GM18861 (cell line): Measurements from ENCODE around the gene TMEM94.
"Not testable (repeated sequence)": the region's sequence is repeated elsewhere in the genome, so short reads cannot be mapped to it uniquely, and the experiment has no call there.

ENCODE experiments used
- ATAC-seq: cut with Tn5 transposase; IDR thresholded peaks from one replicate; pipeline ENCODE4 v1.9.1; 2021; ENCODE audit not compliant: unreplicated experiment

The TMEM94 gene

DNA sequence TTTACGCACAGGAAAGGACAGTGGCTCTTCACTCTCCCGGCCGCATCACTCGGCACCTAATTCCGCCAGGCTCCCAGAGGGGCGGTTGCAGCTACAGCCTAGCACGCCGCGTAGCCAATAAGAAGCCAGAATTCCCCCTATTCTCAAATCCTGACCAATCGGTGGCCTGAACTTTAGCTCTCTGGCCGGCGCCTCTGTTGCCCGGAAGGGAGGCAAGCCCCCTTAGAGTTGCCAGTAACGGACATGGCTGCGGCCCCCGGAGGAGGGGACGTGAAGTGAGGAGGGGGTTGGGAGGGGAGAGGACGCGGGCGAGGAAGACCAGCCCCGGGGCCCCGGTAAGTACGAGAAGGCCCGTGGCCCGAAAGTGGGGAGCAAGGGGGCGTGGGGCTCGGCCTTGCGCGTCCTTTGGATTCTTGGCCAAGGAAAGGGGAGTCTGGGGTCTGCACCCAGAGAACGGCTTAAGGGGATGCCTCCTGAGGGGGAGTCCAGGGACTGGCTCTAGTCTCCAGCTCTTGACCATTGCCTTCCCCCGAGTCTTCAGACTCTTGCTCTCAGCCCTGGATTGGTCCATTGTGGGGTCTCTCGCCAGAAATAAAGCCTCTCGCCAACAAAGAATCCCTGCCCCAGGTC, at the start of gene TMEM94:
Gene TMEM94, plus strand, starts transcription at position 219 of the 630 bp plus-strand sequence. CDS start 15,271 bp downstream, outside the sequence.
- peak; percentile 87 for ATAC-seq

DNA sequence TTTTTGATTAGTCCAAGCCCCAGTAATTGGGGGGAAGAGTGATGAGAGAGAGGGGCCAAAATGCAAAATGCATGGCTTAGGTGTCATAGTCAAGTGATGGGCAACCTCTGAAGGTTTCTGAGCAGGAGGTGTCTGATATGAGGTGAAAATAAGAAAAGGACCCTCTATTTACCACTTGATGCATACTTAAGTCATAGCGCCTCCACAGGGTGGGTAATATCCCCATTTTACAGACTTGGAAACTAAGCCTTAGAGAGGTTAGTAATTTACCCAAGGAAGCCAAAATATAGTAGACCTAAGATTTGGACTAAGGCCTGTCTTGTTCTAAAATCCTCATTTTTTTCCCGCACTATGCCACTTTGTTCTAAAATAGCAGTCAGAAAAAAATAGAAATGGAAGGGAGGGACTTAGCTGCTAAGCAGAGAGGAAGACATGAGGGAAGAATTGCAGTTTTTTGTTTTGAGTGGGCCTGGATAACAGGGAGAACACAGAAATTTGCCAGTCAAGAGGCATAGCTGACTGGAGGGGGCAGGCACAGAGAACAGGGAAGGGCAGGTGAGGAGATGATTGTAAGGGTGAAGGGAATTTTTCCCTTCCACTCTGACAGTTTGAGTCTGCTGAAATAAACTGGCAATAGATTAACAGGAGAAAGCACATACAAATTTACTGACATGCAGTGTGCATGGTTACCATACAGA, 48.6 kb upstream of the TMEM94 start:
- no peak for ATAC-seq

DNA sequence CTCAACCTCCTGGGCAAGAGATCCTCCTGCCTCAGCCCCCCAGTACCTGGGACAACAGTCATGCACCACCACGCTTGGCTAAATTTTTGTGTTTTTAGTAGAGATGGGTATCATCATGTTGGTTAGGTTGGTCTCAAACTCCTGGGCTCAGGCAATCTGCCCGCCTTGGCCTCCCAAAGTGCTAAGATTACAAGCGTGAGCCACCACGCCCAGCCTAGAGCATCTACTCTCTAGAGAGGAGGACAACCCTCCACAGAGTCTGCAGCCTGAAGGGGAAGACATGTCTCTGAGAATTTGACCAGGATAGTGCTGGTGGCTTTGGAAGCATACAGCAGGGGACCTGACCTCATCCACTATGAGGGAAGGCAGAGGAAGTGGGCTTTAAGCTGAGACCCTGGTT, 46.3 kb upstream of the TMEM94 start:
- ATAC-seq, result no peak

DNA sequence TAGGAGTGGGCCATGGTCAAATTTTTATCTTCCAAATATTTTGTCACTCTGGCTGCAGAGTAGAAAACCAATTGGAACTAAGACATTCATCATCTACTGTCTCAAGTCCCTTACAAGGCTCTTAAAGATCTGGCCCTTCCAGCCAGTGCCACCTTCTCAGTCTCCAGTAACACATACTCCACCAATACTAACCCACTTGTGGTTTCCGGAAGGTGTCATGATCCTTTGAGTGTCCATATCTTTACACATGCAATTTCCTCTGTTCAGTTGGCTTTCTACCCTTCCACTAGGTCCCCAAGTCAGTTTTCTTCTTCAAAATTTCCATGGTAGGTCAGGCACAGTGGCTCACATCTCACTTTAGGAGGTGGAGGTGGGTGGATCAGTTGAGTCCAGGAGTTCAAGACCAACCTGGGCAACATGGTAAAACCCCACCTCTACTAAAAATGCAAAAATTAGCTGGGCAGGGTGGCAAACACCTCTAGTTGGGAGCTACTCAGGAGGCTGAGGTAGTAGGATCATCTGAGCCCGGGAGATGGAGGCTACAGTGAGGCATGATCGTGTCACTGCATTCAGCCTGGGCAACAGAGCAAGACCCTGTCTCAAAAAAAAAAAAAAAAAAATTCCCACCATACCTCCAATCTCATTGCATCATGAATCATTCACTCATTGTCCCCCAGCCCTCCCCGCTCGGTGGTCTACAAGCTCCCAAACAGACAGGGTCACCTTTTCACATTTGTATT, 44.9 kb upstream of the TMEM94 start:
- no peak for ATAC-seq

DNA sequence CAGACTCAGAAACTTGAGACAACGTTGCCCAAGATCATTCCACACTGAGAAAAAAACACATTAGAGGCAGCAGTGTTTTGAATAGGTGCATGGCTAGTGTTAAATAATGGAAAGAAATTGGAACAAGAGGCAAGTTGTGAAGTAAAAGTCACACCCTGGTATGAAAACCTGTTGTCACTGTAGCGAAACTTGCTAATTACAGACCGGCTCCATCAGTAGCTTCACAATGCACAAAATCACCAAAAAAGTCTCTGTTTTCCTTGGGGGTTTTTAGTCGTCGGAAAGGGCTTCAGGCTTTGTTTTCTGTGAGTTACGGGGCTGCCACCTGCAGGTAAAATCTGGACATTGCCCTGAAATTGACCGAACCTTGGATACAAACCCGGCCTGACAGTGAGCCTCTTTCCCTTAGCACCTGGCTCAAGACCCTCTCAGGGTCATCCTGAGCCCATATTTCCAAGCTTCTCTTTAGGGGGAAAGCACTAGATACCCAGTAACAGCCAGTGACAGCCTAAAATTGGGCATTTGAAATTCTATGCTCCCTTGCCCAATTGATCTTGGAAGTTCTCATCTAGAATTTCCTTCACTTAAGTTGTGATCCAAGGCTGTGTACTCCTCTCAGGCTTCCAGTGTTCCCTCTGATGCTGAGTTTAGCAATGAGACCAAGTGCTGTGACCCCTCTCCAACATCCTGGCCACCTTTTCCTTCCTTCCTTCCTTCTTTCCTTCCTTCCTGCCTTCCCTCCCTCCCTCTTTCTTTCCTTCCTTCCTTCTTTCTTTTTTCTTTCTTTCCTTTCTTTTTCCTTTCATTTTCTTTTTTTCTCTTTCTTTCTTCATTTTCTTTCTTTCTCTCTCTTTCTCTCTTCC, 43.7 kb upstream of the TMEM94 start:
- no peak for ATAC-seq

DNA sequence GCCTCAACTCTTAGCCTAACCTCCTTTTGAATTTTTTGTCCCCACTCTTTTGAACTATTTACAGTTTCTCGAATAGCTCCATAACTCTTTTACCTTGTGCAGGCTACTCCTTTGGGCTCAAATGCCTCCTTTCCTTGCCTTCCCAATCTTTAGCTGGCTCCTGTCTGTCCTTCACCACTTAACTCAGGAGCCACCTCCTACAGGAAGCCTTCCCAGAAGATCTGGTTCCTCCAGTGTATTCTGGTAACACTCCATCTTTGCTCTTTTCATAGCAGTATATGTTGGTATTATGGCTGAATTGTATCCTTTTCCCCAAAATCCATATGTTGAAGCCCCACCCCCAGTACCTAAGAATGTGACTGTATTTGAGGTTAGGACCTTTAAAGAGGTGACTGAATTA, 41.9 kb upstream of the TMEM94 start:
- ATAC-seq, result no peak

DNA sequence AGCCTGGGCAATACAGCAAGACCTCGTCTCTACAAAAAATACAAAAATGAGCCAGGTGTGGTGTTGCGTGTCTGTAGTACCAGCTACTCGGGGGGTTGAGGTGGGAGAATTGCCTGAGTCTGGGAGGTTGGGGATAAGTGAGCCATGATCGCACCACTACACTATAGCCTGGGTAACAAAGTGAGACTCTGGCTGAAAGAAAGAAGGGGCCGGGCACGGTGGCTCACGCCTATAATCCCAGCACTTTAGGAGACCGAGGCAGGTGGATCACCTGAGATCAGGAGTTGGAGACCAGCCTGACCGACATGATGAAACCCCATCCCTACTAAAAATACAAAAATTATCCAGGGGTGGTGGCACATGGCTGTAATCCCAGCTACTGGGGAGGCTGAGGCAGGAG, 40.4 kb upstream of the TMEM94 start:
- ATAC-seq, result no peak

DNA sequence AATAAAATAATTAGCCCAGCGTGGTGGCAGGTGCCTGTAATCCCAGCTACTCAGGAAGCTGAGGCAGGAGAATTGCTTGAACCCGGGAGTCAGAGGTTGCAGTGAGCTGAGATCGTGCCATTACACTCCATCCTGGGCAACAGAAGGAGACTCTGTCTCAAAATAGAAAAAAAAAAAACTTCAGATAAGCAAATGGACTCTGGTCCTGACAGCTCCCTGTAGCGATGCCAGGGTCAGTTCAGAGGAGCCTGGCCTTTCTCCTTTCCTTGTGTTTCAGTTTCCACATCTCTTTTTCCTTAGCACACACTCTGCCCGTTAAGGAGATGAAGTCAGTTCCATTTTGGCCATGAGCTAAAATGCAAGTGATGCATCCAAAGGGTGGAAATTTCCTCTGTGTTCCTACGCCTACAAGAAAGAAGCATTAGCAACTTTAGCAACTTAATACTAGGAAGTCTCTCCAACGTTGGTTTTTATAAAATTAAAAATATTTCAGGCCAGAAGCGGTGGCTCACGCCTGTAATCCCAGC, 39.3 kb upstream of the TMEM94 start:
- no peak for ATAC-seq

DNA sequence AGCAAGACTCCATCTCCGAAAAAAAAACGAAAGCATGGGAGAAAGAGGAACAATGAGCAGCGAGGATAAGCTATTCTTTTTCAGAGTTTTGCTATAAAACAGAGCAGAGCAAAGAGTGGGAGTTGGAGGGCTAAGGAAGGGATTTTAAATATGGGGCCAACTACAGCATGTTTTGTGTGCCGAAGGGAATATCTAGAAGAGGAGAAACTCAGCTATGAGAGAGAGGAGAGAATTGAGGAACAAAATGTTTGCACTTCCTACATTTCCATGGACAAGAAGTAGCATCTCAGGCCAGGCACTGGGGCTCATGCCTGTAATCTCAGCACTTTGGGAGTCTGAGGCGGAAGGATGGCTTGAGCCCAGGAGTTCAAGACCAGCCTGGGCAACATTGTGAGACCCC, 37.9 kb upstream of the TMEM94 start:
- ATAC-seq, result no peak

DNA sequence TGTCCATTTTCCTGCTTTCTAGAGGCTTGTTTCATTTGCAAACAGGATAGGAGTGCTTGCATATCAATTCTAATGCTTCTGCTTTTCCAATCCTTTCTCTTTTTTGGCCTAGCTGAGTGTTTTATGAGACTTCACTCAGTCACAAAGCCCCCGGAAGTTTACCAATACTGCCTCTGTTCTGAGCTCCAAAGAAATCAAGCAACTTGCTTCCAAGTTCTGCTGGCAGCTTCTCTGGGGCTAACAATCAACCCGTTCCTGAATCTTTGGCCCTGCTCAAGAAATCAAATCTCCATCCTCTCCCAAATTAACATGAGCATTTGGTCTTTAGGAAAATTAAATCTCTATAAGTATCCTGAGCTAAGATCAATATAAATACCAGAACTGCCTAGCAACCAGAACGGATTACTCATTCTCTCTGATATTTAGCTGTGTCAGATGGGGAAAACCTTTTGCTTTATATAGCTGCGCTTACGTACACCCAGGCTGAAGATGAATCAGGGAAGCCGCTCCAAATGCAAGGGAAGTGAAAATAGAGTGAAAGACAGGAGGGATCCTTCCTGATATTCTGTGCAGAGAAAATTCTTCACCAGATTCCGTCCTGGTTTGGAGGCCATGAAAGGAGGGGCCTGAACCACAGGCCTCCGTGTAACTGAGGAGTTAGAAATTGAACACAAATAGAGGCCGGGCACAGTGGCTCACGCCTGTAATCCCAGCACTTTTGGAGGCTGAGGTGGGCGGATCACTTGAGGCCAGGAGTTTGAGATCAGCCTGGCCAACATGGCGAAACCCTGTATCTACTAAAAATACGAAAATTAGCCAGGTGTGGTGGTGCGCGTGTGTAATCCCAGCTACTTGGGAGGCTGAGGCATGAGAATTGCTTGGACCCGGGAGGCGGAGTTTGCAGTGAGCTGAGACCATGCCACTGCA, 27.6 kb upstream of the TMEM94 start:
- ATAC-seq, result no peak

DNA sequence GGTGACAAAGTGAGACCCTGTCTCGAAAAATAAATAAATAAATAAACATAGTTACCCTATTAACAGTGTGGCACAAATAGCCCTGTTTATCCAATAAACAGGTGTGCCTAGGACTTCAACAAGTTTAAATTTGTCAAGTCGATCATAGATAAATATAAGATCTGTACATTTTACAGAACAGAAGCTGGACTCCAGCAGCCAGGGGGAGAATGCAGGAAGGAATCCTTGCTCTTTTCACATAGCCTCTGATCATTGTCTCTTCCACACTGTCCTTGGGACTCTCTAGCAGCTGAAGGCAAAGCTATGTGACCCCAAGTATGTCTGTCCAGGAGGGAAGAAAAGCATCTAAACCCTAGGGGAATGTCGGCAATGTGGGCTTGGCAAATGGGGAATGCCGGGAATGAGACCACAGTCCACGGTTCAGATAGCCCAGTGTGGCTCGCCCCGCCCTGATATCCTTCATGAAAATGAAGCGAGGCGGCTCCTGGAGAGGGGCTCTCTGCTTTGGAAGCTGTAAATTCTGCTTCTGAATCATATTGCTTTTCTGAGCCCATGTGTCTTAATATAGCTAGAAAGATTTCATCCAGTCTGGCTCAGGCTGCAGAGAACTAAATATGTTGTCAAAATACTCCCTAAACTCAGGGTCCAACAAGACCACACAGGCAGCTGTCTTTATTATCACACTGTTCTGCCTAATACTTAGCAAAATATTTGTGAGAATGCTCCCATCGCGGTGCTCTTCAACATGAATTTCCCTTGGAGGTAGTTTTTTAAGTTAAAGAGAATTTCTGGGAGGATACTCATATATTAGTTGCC, 26.1 kb upstream of the TMEM94 start:
- no peak for ATAC-seq

DNA sequence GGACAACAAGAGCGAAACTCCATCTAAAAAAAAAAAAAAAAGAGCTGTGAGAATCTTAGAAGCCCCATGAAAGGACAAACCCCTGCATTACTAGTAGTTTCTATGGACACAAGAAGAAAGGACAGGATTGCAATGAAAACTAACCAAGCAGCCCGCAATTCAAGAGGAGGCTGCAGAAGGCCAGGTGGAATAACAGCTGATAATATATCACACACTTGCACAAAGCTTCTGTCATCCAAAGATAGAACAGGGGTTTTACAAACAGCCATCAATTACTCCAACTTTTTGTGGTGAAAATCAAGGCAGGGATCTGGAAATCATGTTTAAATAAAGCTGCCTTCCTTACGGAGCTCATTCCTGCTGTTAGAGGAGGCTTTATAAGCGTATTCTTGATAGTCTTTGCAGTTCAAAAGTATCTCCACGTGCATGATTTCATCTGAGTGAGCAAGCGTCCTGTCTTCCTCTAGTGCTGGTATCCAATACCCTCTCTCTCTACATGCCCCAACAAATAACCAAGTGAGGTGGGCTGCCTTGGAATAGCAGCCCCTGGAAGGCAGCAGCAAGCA, 23.1 kb upstream of the TMEM94 start:
- no peak for ATAC-seq

DNA sequence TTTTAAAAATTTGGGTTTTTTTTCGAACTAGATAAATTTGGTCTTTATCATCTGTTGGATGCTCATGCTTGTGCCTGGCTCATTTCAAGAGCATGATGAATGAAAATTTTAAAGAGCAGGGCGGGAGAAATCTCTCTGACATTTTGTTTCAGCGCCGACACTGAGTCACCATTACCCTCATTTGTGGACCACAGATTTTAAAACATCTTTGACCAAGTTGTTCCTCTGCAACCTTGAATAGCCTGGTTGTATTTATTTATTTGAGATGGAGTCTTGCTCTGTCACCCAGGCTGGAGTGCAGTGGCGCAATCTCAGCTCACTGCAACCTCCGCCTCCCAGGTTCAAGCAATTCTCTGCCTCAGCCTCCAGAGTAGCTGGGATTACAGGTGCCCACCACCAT, 22.0 kb upstream of the TMEM94 start:
- ATAC-seq, result not testable (repeated sequence)

DNA sequence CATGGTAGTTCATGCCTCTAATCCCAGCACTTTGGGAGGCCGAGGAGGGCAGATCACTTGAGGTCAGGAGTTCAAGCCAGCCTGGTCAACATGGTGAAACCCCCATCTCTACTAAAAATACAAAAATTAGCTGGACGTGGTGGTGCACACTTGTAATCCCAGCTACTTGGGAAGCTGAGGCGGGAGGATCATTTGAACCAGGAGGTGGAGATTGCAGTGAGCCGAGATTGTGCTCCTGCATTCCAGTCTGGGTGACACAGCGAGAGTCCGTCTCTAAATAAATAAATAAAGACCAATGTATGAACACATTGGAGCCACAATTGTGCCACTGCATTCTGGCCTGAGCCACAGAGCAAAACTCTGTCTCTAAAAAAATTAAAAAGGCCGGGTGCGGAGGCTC, 19.0 kb upstream of the TMEM94 start:
- not testable (repeated sequence) for ATAC-seq

DNA sequence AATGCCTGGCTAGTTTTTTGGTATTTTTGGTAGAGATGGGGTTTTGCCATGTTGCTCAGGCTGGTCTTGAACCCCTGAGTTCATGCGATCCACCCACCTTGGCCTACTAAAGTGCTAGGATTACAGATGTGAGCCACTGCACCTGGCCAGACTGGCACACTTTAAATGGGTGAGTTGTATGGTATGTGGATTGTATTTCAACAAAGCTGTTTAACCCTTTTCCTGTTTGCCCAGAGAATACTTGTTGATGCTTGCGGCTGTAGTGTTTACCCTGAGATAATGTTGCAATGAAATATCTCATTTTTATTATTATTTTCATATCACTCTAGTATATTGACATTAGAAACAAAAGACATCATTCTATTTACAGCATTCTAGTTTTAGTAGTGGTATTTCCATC, 17.1 kb upstream of the TMEM94 start:
- no peak for ATAC-seq

DNA sequence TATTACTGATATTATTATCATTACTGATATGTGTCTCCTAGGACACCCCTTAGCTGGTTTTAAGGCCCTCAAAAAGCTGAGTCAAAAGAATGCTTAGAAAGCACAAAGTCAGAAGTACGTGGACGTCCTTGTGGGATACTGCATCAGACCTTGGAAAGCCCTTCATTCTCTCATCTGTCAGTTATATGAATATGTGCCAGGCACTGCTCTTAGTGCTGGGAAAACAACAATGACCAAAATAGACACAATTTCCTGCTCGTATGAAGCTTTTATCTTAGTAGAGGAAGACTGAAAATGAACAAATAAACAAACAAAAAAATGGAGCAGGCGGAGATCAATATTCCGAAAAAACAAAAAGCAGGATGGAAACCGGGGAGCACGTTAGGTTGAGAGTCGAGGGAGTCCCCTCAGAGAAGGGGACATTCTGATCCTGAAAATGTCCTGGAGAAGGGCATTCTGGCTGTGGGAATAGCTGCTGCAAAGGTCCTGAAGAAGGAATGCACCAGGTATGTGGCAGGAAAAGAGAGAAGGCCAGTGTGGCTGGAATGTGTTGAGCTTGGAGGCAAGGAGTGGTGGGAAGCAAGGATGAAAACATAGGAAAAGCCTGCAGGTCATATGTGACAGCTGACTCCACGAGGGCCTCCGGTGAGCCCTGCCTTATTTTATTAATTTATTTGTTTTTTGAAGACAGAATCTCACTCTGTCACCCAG, 15.5 kb upstream of the TMEM94 start:
- ATAC-seq, result no peak

DNA sequence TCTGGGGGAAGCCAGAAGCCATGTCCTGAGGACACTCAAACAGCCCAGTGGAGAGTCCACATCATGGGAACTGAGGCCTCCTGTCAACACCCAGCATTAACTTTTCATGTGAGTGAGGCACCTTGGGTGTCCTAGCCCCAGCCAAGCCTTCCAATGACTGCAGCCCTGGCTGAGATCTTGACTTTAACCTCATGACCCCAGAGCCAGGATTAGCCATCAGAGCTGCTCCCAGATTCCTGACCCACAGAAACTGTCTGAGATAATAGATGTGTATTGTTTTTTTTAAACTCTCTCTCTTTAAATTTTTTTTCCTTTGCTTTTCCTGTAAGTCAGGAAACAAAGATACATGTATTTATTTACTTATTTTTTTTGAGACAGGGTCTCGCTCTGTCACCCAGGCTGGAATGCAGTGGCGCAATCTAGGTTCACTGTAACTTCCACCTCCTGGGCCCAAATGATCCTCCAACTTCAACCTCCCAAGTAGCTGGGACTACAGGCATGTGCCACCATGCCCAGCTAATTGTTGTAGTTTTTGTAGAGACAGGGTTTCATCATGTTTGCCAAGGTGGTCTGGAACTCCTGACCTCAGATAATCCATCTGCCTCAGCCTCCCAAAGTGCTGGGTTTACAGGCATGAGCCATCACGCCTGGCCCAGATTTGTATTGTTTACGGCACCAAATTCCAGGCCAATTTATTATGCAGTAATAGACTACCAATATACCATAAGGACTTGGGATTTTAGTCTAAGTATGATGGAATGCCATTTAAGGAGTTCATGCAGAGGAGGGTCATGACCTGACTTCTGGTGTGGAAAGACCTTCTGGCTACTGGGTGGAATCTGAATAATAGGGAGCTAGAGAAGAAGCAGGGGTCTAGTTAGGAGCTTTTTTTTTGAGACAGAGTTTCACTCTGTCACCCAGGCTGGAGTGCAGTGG, 14.0 kb upstream of the TMEM94 start:
- no peak for ATAC-seq
